H1 (cell line): Measurements from ENCODE around the gene LIX1L. TPM values are rescaled to one million over a fixed set of nuclear protein-coding genes. Genes with fewer than 3 reads are reported as not detected.

Source experiments
- CTCF ChIA-PET: fragments of 300-600 bp; sonication (Branson Sonifier 250); formaldehyde crosslinking; loops from one replicate; lab custom pipeline; 2021; ENCODE audit not compliant: partially characterized antibody; lab: Charles Lee
- POLR2A ChIA-PET: fragments of 300-600 bp; sonication (Branson Sonifier 250); formaldehyde crosslinking; loops from one replicate; lab custom pipeline; 2021; ENCODE audit warnings: inconsistent platforms; ENCODE audit not compliant: partially characterized antibody; lab: Charles Lee
- DNase-seq, 2 experiments: peaks; one replicate each; pipeline versions ENCODE4 v3.0.0 to v3.0.0-alpha.2; 2010 to 2022; ENCODE audit warnings: low spot score in 2 of 2, low read depth in 1 of 2, mixed read lengths in 1 of 2
- FAIRE-seq: peaks from 2 replicates; lab custom pipeline; 2011; peaks lifted over from hg19 to GRCh38; lab: Jason Lieb, UNC
- H2AFZ ChIP-seq: 2 replicates; pipeline ENCODE4 v1.8.1; 2012; ENCODE audit warnings: low read length, inconsistent platforms
- H2AK5ac ChIP-seq: 2 replicates; pipeline ENCODE4 v1.6.1; 2013; ENCODE audit warnings: low read depth, low read length
- H2BK120ac ChIP-seq: replicated peaks from 2 replicates; pipeline ENCODE3; 2013; ENCODE audit warnings: low read depth, low read length, inconsistent platforms
- H2BK12ac ChIP-seq: 2 replicates; pipeline ENCODE4 v1.6.1; 2013; ENCODE audit warnings: low read depth, low read length
- H2BK15ac ChIP-seq: 2 replicates; pipeline ENCODE4 v1.6.1; 2013; ENCODE audit warnings: low read length
- H2BK20ac ChIP-seq: 2 replicates; pipeline ENCODE4 v1.6.1; 2013; ENCODE audit warnings: low read length
- H2BK5ac ChIP-seq: 2 replicates; pipeline ENCODE4 v1.6.1; 2013; ENCODE audit warnings: low read depth, low read length
- H3K14ac ChIP-seq: 2 replicates; pipeline ENCODE4 v1.6.1; 2013; ENCODE audit warnings: inconsistent platforms; ENCODE audit not compliant: insufficient read length
- H3K18ac ChIP-seq: 2 replicates; pipeline ENCODE4 v1.6.1; 2013; ENCODE audit warnings: low read length; ENCODE audit errors: extremely low read depth
- H3K23ac ChIP-seq: 2 replicates; pipeline ENCODE4 v1.6.1; 2013; ENCODE audit warnings: inconsistent platforms; ENCODE audit not compliant: insufficient read length
- H3K23me2 ChIP-seq: 2 replicates; pipeline ENCODE4 v1.6.1; 2013; ENCODE audit warnings: low read depth, low read length
- H3K27ac ChIP-seq: 2 replicates; pipeline ENCODE4 v1.6.1; 2011; ENCODE audit warnings: low read depth, low read length, inconsistent platforms
- H3K27me3 ChIP-seq, 4 experiments: replicated peaks in 1 of 4; 1 replicate in 1 of 4; 2 replicates in 3 of 4; pipeline versions ENCODE4 v1.6.1 to v1.8.1; 2011 to 2013; ENCODE audit warnings: low read length in 3 of 4, mild to moderate bottlenecking in 3 of 4, inconsistent platforms in 2 of 4, mixed read lengths in 2 of 4, moderate library complexity in 1 of 4; ENCODE audit not compliant: control insufficient read depth in 3 of 4, insufficient read depth in 3 of 4; ENCODE audit errors: extremely low read depth in 1 of 4
- H3K36me3 ChIP-seq, 4 experiments: 2 replicates each; pipeline versions ENCODE4 v1.6.1 to v1.8.1; 2011 to 2013; ENCODE audit warnings: mild to moderate bottlenecking in 4 of 4, low read length in 3 of 4, moderate library complexity in 2 of 4, control low read depth in 1 of 4, inconsistent platforms in 1 of 4; ENCODE audit not compliant: insufficient read depth in 4 of 4, control insufficient read depth in 2 of 4
- H3K4ac ChIP-seq: replicated peaks from 2 replicates; pipeline ENCODE3; 2013; ENCODE audit warnings: low read length, low read depth, mixed read lengths, inconsistent platforms; ENCODE audit not compliant: insufficient read length
- H3K4me1 ChIP-seq, 4 experiments: replicated peaks in 1 of 4; 1 replicate in 1 of 4; 2 replicates in 3 of 4; pipeline versions ENCODE4 v1.6.1 to v1.8.1; 2011 to 2013; ENCODE audit warnings: low read length in 3 of 4, inconsistent platforms in 2 of 4, mixed read lengths in 1 of 4; ENCODE audit not compliant: insufficient read depth in 4 of 4, control insufficient read depth in 3 of 4
- H3K4me2 ChIP-seq, 2 experiments: 2 replicates each; pipeline versions ENCODE4 v1.6.1 to v1.8.1; 2011 to 2013; ENCODE audit warnings: low read depth in 2 of 2, low read length in 2 of 2, control low read depth in 1 of 2, inconsistent platforms in 1 of 2, mild to moderate bottlenecking in 1 of 2; ENCODE audit not compliant: insufficient read depth in 1 of 2
- H3K4me3 ChIP-seq, 4 experiments: fragments of 200-600, 300-600 bp in 1 of 4; sonication (generic), shearing (Covaris generic), sonication (Bioruptor Twin) in 1 of 4; 2 replicates each; pipeline versions ENCODE4 v1.5.1 to v1.8.1; 2011 to 2016; ENCODE audit warnings: low read length in 4 of 4, low read depth in 3 of 4, control low read depth in 2 of 4, inconsistent platforms in 2 of 4, mild to moderate bottlenecking in 2 of 4, mixed read lengths in 1 of 4, moderate library complexity in 1 of 4; ENCODE audit not compliant: insufficient read depth in 2 of 4; ENCODE audit errors: extremely low read depth in 1 of 4
- H3K56ac ChIP-seq: replicated peaks from 2 replicates; pipeline ENCODE3; 2013; ENCODE audit warnings: low read depth, mild to moderate bottlenecking, mixed read lengths, low read length, inconsistent platforms; ENCODE audit not compliant: insufficient read length
- H3K79me1 ChIP-seq: 2 replicates; pipeline ENCODE4 v1.6.1; 2013; ENCODE audit warnings: low read depth, low read length, control low read depth
- H3K79me2 ChIP-seq, 2 experiments: 2 replicates each; pipeline versions ENCODE4 v1.6.1 to v1.8.1; 2012 to 2013; ENCODE audit warnings: low read length in 2 of 2, mild to moderate bottlenecking in 2 of 2, inconsistent platforms in 1 of 2; ENCODE audit not compliant: insufficient read depth in 2 of 2, control insufficient read depth in 1 of 2
- H3K9ac ChIP-seq, 4 experiments: replicated peaks in 1 of 4; 1 replicate in 1 of 4; 2 replicates in 3 of 4; pipeline versions ENCODE4 v1.6.1 to v1.8.1; 2011 to 2013; ENCODE audit warnings: low read depth in 3 of 4, low read length in 3 of 4, control low read depth in 2 of 4, mild to moderate bottlenecking in 2 of 4, moderate library complexity in 2 of 4, inconsistent platforms in 1 of 4; ENCODE audit errors: extremely low read depth in 1 of 4
- H3K9me3 ChIP-seq, 2 experiments: 2 replicates each; pipeline versions ENCODE4 v1.6.1 to v1.8.1; 2012 to 2013; ENCODE audit warnings: mild to moderate bottlenecking in 2 of 2, moderate library complexity in 2 of 2, control low read depth in 1 of 2, inconsistent platforms in 1 of 2, low read depth in 1 of 2, low read length in 1 of 2, mixed read lengths in 1 of 2; ENCODE audit not compliant: insufficient read depth in 2 of 2
- H4K20me1 ChIP-seq, 2 experiments: replicated peaks in 1 of 2; 2 replicates each; pipeline versions ENCODE3 to v1.8.1; 2011 to 2013; ENCODE audit warnings: inconsistent platforms in 2 of 2, low read length in 2 of 2, mild to moderate bottlenecking in 1 of 2; ENCODE audit not compliant: insufficient read depth in 2 of 2, control insufficient read depth in 1 of 2
- H4K5ac ChIP-seq: 2 replicates; pipeline ENCODE4 v1.6.1; 2013; ENCODE audit warnings: low read length, low read depth, mixed read lengths, inconsistent platforms; ENCODE audit not compliant: insufficient read length
- H4K8ac ChIP-seq: 2 replicates; pipeline ENCODE4 v1.8.0; 2013; ENCODE audit warnings: mild to moderate bottlenecking, moderate library complexity, low read length, inconsistent platforms; ENCODE audit not compliant: insufficient read depth; ENCODE audit errors: extremely low read depth
- H4K91ac ChIP-seq: replicated peaks from 2 replicates; pipeline ENCODE3; 2013; ENCODE audit warnings: low read length, mixed read lengths, inconsistent platforms; ENCODE audit not compliant: insufficient read length
- JUND ChIP-seq: IDR thresholded peaks from 2 replicates; pipeline ENCODE4 v1.6.1; 2011; ENCODE audit warnings: mild to moderate bottlenecking, improper control_type of control experiment, low read length
- POLR2A ChIP-seq, 2 experiments: IDR thresholded peaks; 1 replicate in 1 of 2; 2 replicates in 1 of 2; pipeline ENCODE4 v1.6.1; 2011; ENCODE audit warnings: low read depth in 2 of 2, low read length in 2 of 2, mild to moderate bottlenecking in 2 of 2; ENCODE audit errors: control extremely low read depth in 1 of 2
- POLR2AphosphoS5 ChIP-seq: IDR thresholded peaks from 2 replicates; pipeline ENCODE4 v1.6.1; 2011; ENCODE audit warnings: low read depth, low read length
- RAD21 ChIP-seq, 2 experiments: IDR thresholded peaks in 1 of 2; conservative IDR thresholded peaks in 1 of 2; 2 replicates each; pipeline ENCODE4 v1.6.1; 2011; ENCODE audit warnings: low read depth in 2 of 2, low read length in 2 of 2, improper control_type of control experiment in 1 of 2, inconsistent platforms in 1 of 2, mild to moderate bottlenecking in 1 of 2, moderate library complexity in 1 of 2
- SIX5 ChIP-seq: IDR thresholded peaks from 2 replicates; pipeline ENCODE4 v1.6.1; 2011; ENCODE audit warnings: mild to moderate bottlenecking, low read depth, low read length
- SUZ12 ChIP-seq: fragments of 200-600 bp; sonication (generic); IDR thresholded peaks from 2 replicates; pipeline ENCODE4 v1.6.1; 2012; ENCODE audit warnings: mild to moderate bottlenecking, inconsistent platforms, low read length, moderate library complexity, mixed read lengths
- TEAD4 ChIP-seq: IDR thresholded peaks from 2 replicates; pipeline ENCODE4 v1.6.1; 2012; ENCODE audit warnings: low read depth, low read length, inconsistent platforms, mixed read lengths
- WGBS, 2 experiments: shearing (Covaris generic) in 1 of 2; methylation state at CpG; one replicate each; pipeline versions ENCODE4 v1.1.6 to v1.1.7; 2013 to 2015; ENCODE audit warnings: low lambda C conversion rate in 2 of 2, mixed read lengths in 2 of 2, inconsistent platforms in 1 of 2, low coverage in 1 of 2, missing lambda C conversion rate in 1 of 2; ENCODE audit not compliant: insufficient replicate concordance in 2 of 2, insufficient coverage in 1 of 2, insufficient read length in 1 of 2; ENCODE audit errors: extremely low coverage in 1 of 2, missing lambda C conversion rate in 1 of 2; 5-methylcytosine and 5-hydroxymethylcytosine counted together
- polyA plus RNA-seq, 7 experiments: library from polyadenylated mRNA; depleted of rRNA in 3 of 7; stranded (reverse) in 5 of 7; unstranded in 2 of 7; fragments of >200 nt in 5 of 7; fragments of 200-250 nt in 2 of 7; gene quantifications; 1 replicate in 5 of 7; 2 replicates in 1 of 7; 4 replicates in 1 of 7; pipeline versions ENCODE4 v1.2.1 to v1.2.3, GENCODE V29; 2011 to 2013; ENCODE audit warnings: missing spikeins in 2 of 7, mixed read lengths in 2 of 7
- total RNA-seq: library from RNA; stranded (reverse); fragmentation: NEBNext Ultra II Directional; extraction: Animal tissue kit (Norgen Biotek cat#: 25700); gene quantifications from 2 replicates; pipeline ENCODE4 v1.2.1, GENCODE V29; 2021

LIX1L gene
- total and polyA plus RNA-seq, 2 of the 8 experiments (the other 6 are each of a cell fraction or from before 2014, with no cell fraction given): 2.9 to 3.7 TPM

GRCh38 chr1:145994391-145995120 is 36.7 kb upstream of the LIX1L start:
- H2BK15ac ChIP-seq: no peak overlapping the region
- no peak overlapping the region for H2BK20ac ChIP-seq
- H3K4me3 ChIP-seq: peak overlapping the region; percentile 89 to 96 (median 93); a peak in 6 of 8 replicates
- peaks cover 0 to 2% of the 10 kb centered on the region in 2 experiments for H4K20me1 ChIP-seq
- DNase-seq (no peak), FAIRE-seq (no peak)
- H4K91ac ChIP-seq: no peak overlapping the region
- no peak overlapping the region for H4K8ac ChIP-seq
- no peaks in the 10 kb centered on the region for H3K27me3 ChIP-seq
- peaks cover 17 to 35% (median 25%) of the 10 kb centered on the region in 4 experiments for H3K36me3 ChIP-seq
- no peak overlapping the region for H2AFZ ChIP-seq
- H3K9ac ChIP-seq: peak overlapping the region in 1 of 4 experiments; percentile 84; a peak in 1 of 7 replicates
- H3K27ac ChIP-seq: no peak overlapping the region
- no peak overlapping the region for H3K4ac ChIP-seq
- H2BK120ac ChIP-seq: no peak overlapping the region
- H3K9me3 ChIP-seq: no peaks in the 10 kb centered on the region
- H3K56ac ChIP-seq: no peak overlapping the region
- H3K23ac ChIP-seq: no peak overlapping the region
- H2AK5ac ChIP-seq: no peak overlapping the region
- H2BK5ac ChIP-seq: no peak overlapping the region
- H2BK12ac ChIP-seq: no peak overlapping the region
- TF ChIP-seq POLR2AphosphoS5 (no peak), RAD21 (IDR thresholded peaks at IDR 0.05 in 1 of 2, conservative IDR thresholded peaks at IDR 0.05 in 1 of 2; ENCODE audit: low read depth in 2 of 2, low read length in 2 of 2) (no peak), TEAD4 (no peak), SUZ12 (no peak), POLR2A (IDR thresholded peaks at IDR 0.05; ENCODE audit: control extremely low read depth in 1 of 2, low read depth in 2 of 2, low read length in 2 of 2) (peak in 1 of 2 experiments; percentile 58; a peak in 1 of 3 replicates), SIX5 (no peak), JUND (no peak)
- H4K5ac ChIP-seq: no peak overlapping the region
- peaks cover 4 to 27% of the 10 kb centered on the region in 2 experiments; a peak in 3 of 4 replicates for H3K79me2 ChIP-seq
- H3K79me1 ChIP-seq: peaks cover 6% of the 10 kb centered on the region; the same call in 1 of the 2 replicates
- CTCF ChIA-PET: interaction anchor here (1.7 to 12.6 kb wide), 3 partner anchors 13 to 16 kb away, joined by 6 to 93 read pairs (median 7); no protein-coding TSS in a partner anchor
- POLR2A ChIA-PET: interaction anchor here (0.8 to 13.4 kb wide), 5 partner anchors 12 to 57 kb away, joined by 3 to 218 read pairs (median 8); no protein-coding TSS in a partner anchor
- 91% methylated on average over 10 of the region's 10 CpGs; no CpG with 5 or more reads in 1 of the 2 experiments for WGBS, 2 experiments
- no peak overlapping the region for H3K18ac ChIP-seq
- H3K4me2 ChIP-seq: peak overlapping the region; percentile 83 to 96
- no peak overlapping the region for H3K14ac ChIP-seq
- H3K23me2 ChIP-seq: peaks cover 9% of the 10 kb centered on the region
- H3K4me1 ChIP-seq: peaks cover 2 to 8% (median 5%) of the 10 kb centered on the region in 4 experiments; a peak in 4 of 7 replicates
